Endothelial cell of umbilical vein (primary cell): ENCODE measurements around the gene POU2F3. TPM values are rescaled to one million over a fixed set of nuclear protein-coding genes. Genes with fewer than 3 reads are reported as not detected.
A peak's percentile ranks its signal among the peaks of the same experiment; 100 is the strongest.

Experiments used
- BruUV-seq: library from RNA; stranded (reverse); fragments of 400-500 nt; replicated peaks from 2 replicates; lab custom pipeline; 2021; lab: Mats Ljungman, UMichigan
- CTCF ChIA-PET: fragments of 300-600, 350-600 bp; sonication (Branson Sonifier 250); formaldehyde crosslinking; loops from one replicate; lab custom pipeline; 2021; ENCODE audit warnings: antibody characterized with exemption, inconsistent platforms; lab: Charles Lee
- POLR2A ChIA-PET: fragments of 300-600, 350-600 bp; sonication (Branson Sonifier 250); formaldehyde crosslinking; loops from one replicate; lab custom pipeline; 2021; ENCODE audit warnings: antibody characterized with exemption, inconsistent platforms; lab: Charles Lee
- DNase-seq: peaks from one replicate; pipeline ENCODE4 v3.0.0-alpha.2; 2011; ENCODE audit warnings: low read depth, low spot score
- FAIRE-seq: peaks from 2 replicates; lab custom pipeline; 2011; peaks lifted over from hg19 to GRCh38; lab: Jason Lieb, UNC
- H2AFZ ChIP-seq: 2 replicates; pipeline ENCODE4 v1.6.0; 2012; ENCODE audit warnings: low read depth, low read length, control low read depth, inconsistent platforms
- H3K27ac ChIP-seq: 2 replicates; pipeline ENCODE4 v1.5.1; 2011; ENCODE audit warnings: low read depth, mild to moderate bottlenecking, control low read depth, low read length, moderate library complexity; ENCODE audit not compliant: insufficient read depth
- H3K27me3 ChIP-seq, 2 experiments: 2 replicates each; pipeline versions ENCODE4 v1.6.0 to v1.6.1; 2011; ENCODE audit warnings: low read length in 2 of 2, mixed read lengths in 1 of 2; ENCODE audit not compliant: control insufficient read depth in 2 of 2, insufficient read depth in 2 of 2
- H3K36me3 ChIP-seq, 2 experiments: 2 replicates in 1 of 2; 3 replicates in 1 of 2; pipeline ENCODE4 v1.5.1; 2011; ENCODE audit warnings: low read length in 2 of 2, mild to moderate bottlenecking in 1 of 2, moderate library complexity in 1 of 2; ENCODE audit not compliant: control insufficient read depth in 2 of 2, insufficient read depth in 2 of 2; ENCODE audit errors: extremely low read depth in 1 of 2
- H3K4me1 ChIP-seq: 3 replicates; pipeline ENCODE4 v1.5.1; 2011; ENCODE audit warnings: mild to moderate bottlenecking, low read length; ENCODE audit not compliant: control insufficient read depth, insufficient read depth; ENCODE audit errors: extremely low read depth
- H3K4me2 ChIP-seq: 2 replicates; pipeline ENCODE4 v1.6.1; 2011; ENCODE audit warnings: low read length, control low read depth, mixed read lengths; ENCODE audit not compliant: insufficient read depth
- H3K4me3 ChIP-seq, 3 experiments: fragments of 200-600 bp in 1 of 3; sonication (generic), shearing (Covaris generic) in 1 of 3; replicated peaks in 1 of 3; 2 replicates each; pipeline ENCODE4 v1.5.1; 2011 to 2016; ENCODE audit warnings: control low read depth in 3 of 3, low read length in 3 of 3, mild to moderate bottlenecking in 2 of 3, inconsistent platforms in 1 of 3, low read depth in 1 of 3, moderate library complexity in 1 of 3; ENCODE audit not compliant: insufficient read depth in 1 of 3
- H3K79me2 ChIP-seq: 2 replicates; pipeline ENCODE4 v1.6.0; 2012; ENCODE audit warnings: low read length, inconsistent platforms; ENCODE audit not compliant: control insufficient read depth, insufficient read depth
- H3K9ac ChIP-seq: replicated peaks from 2 replicates; pipeline ENCODE3; 2011; ENCODE audit warnings: low read length, control low read depth; ENCODE audit not compliant: insufficient read depth; ENCODE audit errors: extremely low read depth
- H3K9me1 ChIP-seq: replicated peaks from 3 replicates; pipeline ENCODE4 v1.6.0; 2011; ENCODE audit warnings: mild to moderate bottlenecking, low read length; ENCODE audit not compliant: control insufficient read depth, insufficient read depth; ENCODE audit errors: extremely low read depth
- H3K9me3 ChIP-seq: replicated peaks from 2 replicates; pipeline ENCODE4 v1.5.1; 2012; ENCODE audit warnings: low read length, inconsistent platforms; ENCODE audit not compliant: control insufficient read depth, insufficient read depth
- H4K20me1 ChIP-seq: replicated peaks from 2 replicates; pipeline ENCODE3; 2011; ENCODE audit warnings: mild to moderate bottlenecking, low read length; ENCODE audit not compliant: control insufficient read depth, insufficient read depth; ENCODE audit errors: extremely low read depth
- CTCF ChIP-seq, 2 donors: IDR thresholded peaks; 1 replicate in 1 of 2; 2 replicates in 1 of 2; pipeline ENCODE4 v1.5.1; 2011; ENCODE audit warnings: low read length in 2 of 2, mild to moderate bottlenecking in 2 of 2, moderate library complexity in 2 of 2, control low read depth in 1 of 2, inconsistent platforms in 1 of 2, low read depth in 1 of 2; ENCODE audit not compliant: insufficient read depth in 1 of 2; ENCODE audit errors: extremely low read depth in 1 of 2
- EZH2 ChIP-seq: IDR thresholded peaks from 2 replicates; pipeline ENCODE4 v1.6.1; 2012; ENCODE audit warnings: borderline replicate concordance, low read depth, mild to moderate bottlenecking, moderate library complexity, low read length, inconsistent platforms; ENCODE audit not compliant: severe bottlenecking
- FOS ChIP-seq: IDR thresholded peaks from 2 replicates; pipeline ENCODE4 v1.6.1; 2011; ENCODE audit warnings: mild to moderate bottlenecking, low read length, moderate library complexity, borderline replicate concordance; ENCODE audit not compliant: insufficient read depth
- GATA2 ChIP-seq: IDR thresholded peaks from 2 replicates; pipeline ENCODE4 v1.7.0; 2011; ENCODE audit warnings: low read depth, mild to moderate bottlenecking, moderate library complexity, mixed read lengths, low read length; ENCODE audit not compliant: insufficient read length, insufficient read depth
- JUN ChIP-seq: IDR thresholded peaks from 2 replicates; pipeline ENCODE4 v1.6.1; 2011; ENCODE audit warnings: borderline replicate concordance, low read depth; ENCODE audit not compliant: insufficient read length, insufficient read depth
- MYC ChIP-seq: IDR thresholded peaks from one replicate; pipeline ENCODE4 v1.6.1; 2011; ENCODE audit warnings: mild to moderate bottlenecking, low read depth, low read length
- POLR2A ChIP-seq: IDR thresholded peaks from 2 replicates; pipeline ENCODE4 v1.6.1; 2012; ENCODE audit warnings: low read depth, mild to moderate bottlenecking, control low read depth, low read length
- POLR2AphosphoS5 ChIP-seq: IDR thresholded peaks from 2 replicates; pipeline ENCODE4 v1.6.1; 2012; ENCODE audit warnings: low read depth, mild to moderate bottlenecking, control low read depth, low read length, moderate library complexity; ENCODE audit not compliant: insufficient read depth
- dilution Hi-C: fragments of 300-500 bp; cut with MboI; formaldehyde crosslinking; loops from one replicate; pipeline ENCODE4 v1.15.0; 2019; ENCODE audit warnings: low sequenced_read_pairs; ENCODE audit not compliant: extremely low pct_ligation_motif_present
- intact Hi-C: fragments of 100-400 bp; cut with micrococcal nuclease; formaldehyde crosslinking; loops from one replicate; pipeline ENCODE4 v1.10.0; 2022
- polyA plus RNA-seq, 4 experiments: library from polyadenylated mRNA; depleted of rRNA in 3 of 4; stranded (reverse) in 3 of 4; unstranded in 1 of 4; fragments of >200 nt; gene quantifications; 2 replicates each; pipeline versions ENCODE4 v1.2.1 to v1.2.3, GENCODE V29; 2011 to 2012; ENCODE audit warnings: missing spikeins in 1 of 4
- total RNA-seq: library from RNA; stranded (reverse); gene quantifications from 2 replicates; pipeline ENCODE4 v1.2.3, GENCODE V29; 2021

The POU2F3 gene
- total and polyA plus RNA-seq, 2 donors (not counting 3 experiments of a cell fraction or from before 2014, with no cell fraction given), result 0.06 TPM; not detected in 1

GRCh38 chr11:120214581-120214980 lies 25.4 kb upstream of the POU2F3 start:
- Histone ChIP-seq H3K36me3 (no peaks in the 10 kb centered on the region), H3K9me1 (no peaks in the 10 kb centered on the region), H3K9me3 (no peaks in the 10 kb centered on the region), H3K4me1 (peaks cover 27% of the 10 kb centered on the region), H3K79me2 (peaks cover 9% of the 10 kb centered on the region), H3K4me2 (no peak overlapping the region), H3K4me3 (no peak overlapping the region), H3K27ac (no peak overlapping the region), H3K9ac (no peak overlapping the region), H4K20me1 (no peaks in the 10 kb centered on the region), H3K27me3 (no peaks in the 10 kb centered on the region), H2AFZ (no peak overlapping the region)
- dilution Hi-C loops (no loop called here), intact Hi-C loops (loop anchor here (5.0 to 10.0 kb wide), 4 partner anchors 350 to 860 kb away; partner anchors contain the start of gene NECTIN1)
- TF ChIP-seq CTCF (IDR thresholded peaks at IDR 0.05; ENCODE audit: extremely low read depth in 1 of 2, insufficient read depth in 1 of 2, low read depth in 1 of 2, low read length in 2 of 2) (no peak), POLR2A (no peak), GATA2 (no peak), FOS (no peak), MYC (no peak)
- no peak for FAIRE-seq
- no TSS peak for BruUV-seq
- DNase-seq, result no peak
- ChIA-PET CTCF (interaction anchor here (1.8 to 5.0 kb wide), 3 partner anchors 10 to 88 kb away, joined by 8 to 19 read pairs (median 13); no protein-coding TSS in a partner anchor), POLR2A (no interaction called here)

- Histone ChIP-seq H3K79me2 (peaks cover 9% of the 10 kb centered on the region), H3K9me1 (no peaks in the 10 kb centered on the region), H3K4me2 (peak overlapping the region; percentile 12), H3K36me3 (no peaks in the 10 kb centered on the region), H2AFZ (no peak overlapping the region), H3K4me1 (peaks cover 21% of the 10 kb centered on the region), H4K20me1 (no peaks in the 10 kb centered on the region), H3K27ac (no peak overlapping the region), H3K9ac (no peak overlapping the region), H3K4me3 (no peak overlapping the region), H3K27me3 (no peaks in the 10 kb centered on the region), H3K9me3 (no peaks in the 10 kb centered on the region)
- intact Hi-C loops, result loop anchor here (10.0 kb wide), 3 partner anchors 349 to 861 kb away; no protein-coding TSS in a partner anchor
- BruUV-seq, result no TSS peak
- peak; percentile 8 for TF ChIP-seq FOS
- no peak for TF ChIP-seq POLR2A
- peak; percentile 28 for TF ChIP-seq JUN
- TF ChIP-seq CTCF (IDR thresholded peaks at IDR 0.05; ENCODE audit: extremely low read depth in 1 of 2, insufficient read depth in 1 of 2, low read depth in 1 of 2, low read length in 2 of 2), result no peak
- no peak for TF ChIP-seq MYC
- TF ChIP-seq POLR2AphosphoS5, result no peak
- TF ChIP-seq EZH2, result no peak
- CTCF ChIA-PET, result interaction anchor here (0.8 to 5.0 kb wide), 7 partner anchors 9 to 87 kb away, joined by 3 to 19 read pairs (median 7); no protein-coding TSS in a partner anchor
- dilution Hi-C loops, result no loop called here
- DNase-seq (peak; percentile 50), FAIRE-seq (peak; percentile 33)
- POLR2A ChIA-PET, result interaction anchor here (1.0 kb wide), 1 partner anchor 9 kb away, joined by 4 read pairs; no protein-coding TSS in a partner anchor
Measured at GRCh38 chr11:120215634-120216033, 24.3 kb upstream of the POU2F3 start.
